HUDEP-2 (cell line): ENCODE results near the gene RBM19.

Experiments used
- DNase-seq, 76 experiments: peaks; one replicate each; lab custom pipeline; 2025; ENCODE audit not compliant: unreplicated experiment in 76 of 76; lab: John Stamatoyannopoulos, UW

The RBM19 gene

GRCh38 chr12:113788020-113788856, 177.9 kb downstream of the RBM19 start:
- no peak for DNase-seq

DNA sequence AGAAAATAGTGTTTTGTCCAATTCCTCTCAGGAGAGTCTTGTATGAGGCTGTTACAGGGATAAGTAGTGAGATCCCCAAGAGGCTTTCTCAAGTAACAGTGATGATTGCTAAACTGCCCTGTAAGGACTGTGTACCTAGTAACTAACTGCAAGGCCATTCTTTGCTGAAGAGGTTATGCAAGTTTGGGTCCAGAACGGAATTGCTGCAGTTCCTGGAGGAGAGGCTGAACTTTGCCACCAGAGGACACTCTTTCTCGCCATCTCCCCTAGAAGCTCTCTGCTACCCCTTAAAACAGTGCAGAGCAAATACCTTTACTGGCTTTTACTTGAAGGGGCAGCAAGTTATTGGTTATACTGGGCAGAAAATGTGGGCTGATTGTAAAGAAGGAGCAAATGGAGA, 180.0 kb downstream of the RBM19 start:
- no peak for DNase-seq

- DNase-seq: no peak
These were observed 182.3 kb downstream of the RBM19 start for GRCh38 chr12:113783811-113784210.

DNA sequence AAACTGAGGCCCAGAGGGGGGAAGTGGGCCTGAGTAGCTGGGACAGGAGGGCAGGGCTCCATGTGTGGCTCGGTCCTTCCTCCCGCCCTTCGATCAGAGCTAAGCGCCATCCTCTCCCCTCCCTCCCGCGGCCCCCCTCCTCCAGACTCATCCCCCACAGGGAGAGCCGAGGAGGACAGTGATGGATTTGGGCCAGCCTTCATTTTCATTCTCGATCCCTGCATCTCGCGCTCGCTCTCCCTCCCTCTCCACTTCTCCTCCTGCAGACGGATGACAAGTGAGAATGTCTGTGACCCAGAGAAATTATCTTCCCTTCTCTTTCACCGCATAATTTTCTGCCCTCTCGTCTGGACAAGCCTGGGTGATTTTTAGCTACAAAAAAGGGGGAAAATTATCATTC, 183.3 kb downstream of the RBM19 start:
- no peak for DNase-seq

- DNase-seq: no peak
These were observed 184.5 kb downstream of the RBM19 start for GRCh38 chr12:113781415-113782198.

- no peak for DNase-seq
These were observed 186.4 kb downstream of the RBM19 start for GRCh38 chr12:113779774-113780173.

GRCh38 chr12:113778432-113779132, 187.5 kb downstream of the RBM19 start:
- no peak for DNase-seq

DNA sequence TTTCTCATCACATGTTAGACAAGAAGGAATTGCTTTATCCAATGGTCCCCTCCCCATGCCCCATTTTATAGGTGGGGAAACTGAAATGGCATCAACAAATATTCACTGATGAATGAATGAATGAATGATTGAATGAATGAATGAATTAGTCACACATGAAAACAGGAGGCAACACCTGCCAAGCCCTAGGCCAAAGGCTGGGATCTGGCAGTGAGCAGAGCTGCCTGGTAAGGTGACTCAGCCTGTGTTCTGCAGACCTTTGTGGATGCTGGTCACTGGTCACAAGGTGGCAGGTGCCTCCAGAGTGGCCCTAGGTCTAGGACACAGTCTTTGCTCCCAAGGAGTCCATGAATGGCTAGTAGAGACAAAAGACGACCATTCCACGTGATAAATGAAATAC, 188.4 kb downstream of the RBM19 start:
- no peak for DNase-seq

- DNase-seq: no peak
These were observed 189.6 kb downstream of the RBM19 start for GRCh38 chr12:113776536-113776935.

DNA sequence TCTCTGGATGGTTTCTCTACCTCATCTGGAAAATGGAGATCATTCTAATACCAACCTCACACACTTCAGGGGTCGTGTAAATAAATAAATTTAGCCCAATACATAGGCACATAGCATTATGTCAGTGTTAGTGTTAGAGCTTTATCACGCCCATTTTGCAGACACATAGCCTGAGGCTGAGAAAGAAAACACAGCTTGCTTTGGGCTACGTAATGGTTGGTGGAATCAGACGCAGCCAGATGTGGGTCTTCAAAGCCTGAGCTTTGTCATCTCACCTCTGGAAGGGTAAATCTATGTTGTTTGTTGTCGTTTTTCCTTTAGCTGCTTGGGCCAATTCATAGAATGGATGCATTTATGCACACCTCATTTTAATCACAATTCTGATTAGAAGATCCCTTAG, 191.6 kb downstream of the RBM19 start:
- no peak for DNase-seq

DNA sequence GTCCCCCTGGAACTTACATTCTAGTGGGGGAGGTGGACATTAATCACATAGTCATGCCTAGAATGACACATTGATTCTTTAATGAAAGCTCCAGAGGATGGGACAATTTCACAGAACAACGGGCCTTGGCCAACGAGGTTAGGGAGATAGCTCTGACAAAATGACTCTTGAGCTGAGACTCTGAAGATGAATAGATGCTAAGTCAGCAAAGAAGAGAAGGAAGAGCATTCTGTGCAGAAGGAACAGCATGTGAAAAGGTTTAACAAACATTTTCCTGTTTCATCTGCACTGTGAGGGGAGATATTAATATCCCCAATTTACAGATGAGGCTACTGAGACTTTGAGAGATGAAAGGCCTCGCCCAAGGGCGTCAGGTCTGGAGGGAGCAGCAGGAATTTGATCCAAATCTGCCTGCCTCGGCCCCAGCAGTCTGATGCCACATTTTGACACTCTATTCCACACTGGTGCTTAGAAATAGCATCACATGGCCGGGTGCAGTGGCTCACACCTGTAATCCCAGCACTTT, 193.6 kb downstream of the RBM19 start:
- no peak for DNase-seq

DNA sequence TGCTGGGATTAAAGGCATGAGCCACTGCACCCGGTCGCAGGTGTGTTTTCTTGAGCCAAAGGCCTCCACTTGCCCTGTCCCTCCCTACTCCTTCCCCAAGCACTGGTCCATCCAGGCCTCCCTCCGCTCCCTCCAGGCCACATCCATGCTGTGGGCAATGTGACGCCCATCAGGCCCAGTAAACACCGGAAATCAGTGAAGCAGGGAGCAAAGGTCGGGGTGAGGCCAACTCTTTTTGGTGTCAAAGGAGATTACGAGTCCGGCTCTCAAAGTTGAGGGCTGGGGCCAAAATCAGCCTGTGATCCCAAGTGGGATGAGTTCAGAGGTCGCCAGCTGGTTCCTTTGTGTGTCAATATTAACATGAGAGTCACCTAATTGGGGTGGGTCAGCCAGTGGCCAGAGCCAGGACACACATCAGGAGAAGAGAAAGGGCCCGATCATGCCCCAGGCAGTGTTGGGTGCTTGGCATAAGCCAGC, 195.7 kb downstream of the RBM19 start:
- no peak for DNase-seq

DNA sequence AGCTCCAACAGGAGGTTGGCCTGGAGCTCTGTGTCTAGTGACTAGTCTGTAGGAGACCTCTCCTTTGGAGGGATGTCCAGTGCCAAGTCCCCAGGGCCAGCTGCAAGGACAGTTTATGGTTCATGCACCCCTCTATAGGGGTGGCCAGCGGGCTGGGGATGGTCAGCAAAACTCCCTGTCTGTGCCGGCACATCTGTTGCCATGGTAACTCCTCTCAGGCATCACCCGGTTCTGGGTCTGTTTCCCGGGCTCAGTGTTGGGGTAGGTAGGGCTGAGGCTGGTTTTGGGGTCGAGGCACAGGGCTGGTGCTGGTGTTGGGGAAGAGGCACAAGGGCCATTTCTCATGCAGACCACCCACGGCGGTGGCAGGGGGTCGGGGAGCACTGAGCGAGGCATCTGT, 196.8 kb downstream of the RBM19 start:
- no peak for DNase-seq

- peak in 1 of 76 experiments; percentile 26 for DNase-seq
These were observed 197.3 kb downstream of the RBM19 start for GRCh38 chr12:113768850-113769249.

DNA sequence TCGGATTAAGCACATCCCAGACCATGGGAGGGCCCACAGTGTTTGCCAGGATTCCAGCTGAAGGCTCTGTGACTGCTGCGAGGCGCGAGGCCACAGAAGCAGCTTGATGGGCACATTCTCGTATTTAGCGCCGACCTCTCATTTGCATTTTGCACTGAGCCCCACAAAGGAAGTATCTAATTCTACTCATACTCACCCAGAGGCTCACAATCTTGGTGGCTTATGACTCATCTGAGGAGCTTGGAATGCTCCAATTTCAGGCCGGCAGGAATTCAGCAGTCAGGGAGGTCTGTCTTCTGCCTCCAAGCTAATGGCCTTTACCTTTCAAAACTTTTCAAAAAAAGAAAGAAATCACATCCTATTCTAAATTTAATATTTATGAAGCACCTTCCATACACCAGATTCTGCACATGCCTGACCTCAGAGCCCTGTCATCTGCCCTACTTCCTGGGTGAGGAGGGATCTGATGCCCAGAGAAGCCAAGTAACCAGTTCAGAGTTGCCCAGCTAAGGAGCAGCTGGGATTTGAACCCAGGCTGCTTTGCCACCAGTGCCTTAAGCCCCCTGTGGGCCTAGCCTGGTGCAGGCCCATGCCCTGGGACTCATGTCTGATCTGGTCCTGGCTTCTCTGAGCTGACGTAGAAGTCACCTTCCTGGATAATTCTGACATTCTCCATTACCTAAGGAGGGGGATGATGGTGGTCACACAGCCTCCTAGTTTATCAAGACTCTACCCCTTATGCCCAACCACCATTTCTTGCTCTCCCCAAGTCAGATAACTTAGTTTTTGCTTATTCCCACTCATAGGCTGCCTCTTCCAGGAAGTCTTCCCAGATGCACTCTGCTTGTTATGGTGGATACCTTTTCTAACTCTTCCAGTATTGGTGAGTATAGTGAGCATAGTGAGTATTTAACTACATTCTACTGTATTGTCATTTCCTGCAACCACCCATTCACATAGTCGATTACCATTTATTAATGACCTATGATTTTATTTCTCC, 198.9 kb downstream of the RBM19 start:
- no peak for DNase-seq
